Sigmoid colon (tissue), 7 donors: Measurements from ENCODE around the gene FNDC1. TPM values are rescaled to one million over a fixed set of nuclear protein-coding genes. Genes with fewer than 3 reads are reported as not detected.
A peak's percentile ranks its signal among the peaks of the same experiment; 100 is the strongest.

Source experiments
- DNase-seq: peaks from one replicate; pipeline ENCODE4 v3.0.0-alpha.2; 2019
- H3K27ac ChIP-seq, 4 donors: fragments of 200-600 bp; sonication (generic); one replicate each; pipeline ENCODE4 v1.5.1; 2016 to 2019; ENCODE audit warnings: mild to moderate bottlenecking in 1 of 4
- H3K27me3 ChIP-seq, 3 donors: fragments of 200-600 bp; sonication (generic); one replicate each; pipeline ENCODE4 v1.5.1; 2019; ENCODE audit warnings: mild to moderate bottlenecking in 1 of 3
- H3K36me3 ChIP-seq, 4 donors: fragments of 200-600 bp; sonication (generic); one replicate each; pipeline ENCODE4 v1.5.1; 2016 to 2019
- H3K4me1 ChIP-seq, 4 donors: fragments of 200-600 bp; sonication (generic); one replicate each; pipeline ENCODE4 v1.5.1; 2017 to 2019
- H3K4me3 ChIP-seq, 4 donors: fragments of 200-600 bp; sonication (generic); one replicate each; pipeline ENCODE4 v1.5.1; 2017 to 2019; ENCODE audit warnings: mild to moderate bottlenecking in 2 of 4, moderate library complexity in 1 of 4
- H3K9me3 ChIP-seq, 4 donors: fragments of 200-600 bp in 3 of 4; sonication (generic) in 3 of 4; one replicate each; pipeline versions ENCODE4 v1.5.1 to v1.6.1; 2013 to 2019
- EP300 ChIP-seq, 4 donors: sonication (generic); formaldehyde crosslinking; IDR thresholded peaks; one replicate each; pipeline ENCODE4 v1.6.1; 2017; ENCODE audit warnings: antibody characterized with exemption in 4 of 4
- POLR2A ChIP-seq, 2 donors: fragments of 450-650 bp; IDR thresholded peaks; one replicate each; pipeline ENCODE4 v1.6.1; 2016; ENCODE audit warnings: antibody characterized with exemption in 2 of 2, mild to moderate bottlenecking in 2 of 2, moderate library complexity in 2 of 2
- POLR2AphosphoS5 ChIP-seq, 4 donors: sonication (generic); formaldehyde crosslinking; IDR thresholded peaks; one replicate each; pipeline ENCODE4 v1.6.1; 2017; ENCODE audit warnings: antibody characterized with exemption in 4 of 4
- WGBS, 2 donors: extraction: QIAGEN DNeasy Blood & Tissue Kit; methylation state at CpG; one replicate each; pipeline ENCODE4 v1.1.7; 2013; 5-methylcytosine and 5-hydroxymethylcytosine counted together
- intact Hi-C: fragments of 100-400 bp; cut with DNase I; formaldehyde crosslinking; loops from one replicate; pipeline ENCODE4 v1.15.1; 2023
- polyA plus RNA-seq, 3 donors: library from polyadenylated mRNA; stranded (reverse); fragments of 200-250 nt; gene quantifications; one replicate each; pipeline ENCODE4 v1.2.3, GENCODE V29; 2013
- total RNA-seq, 4 donors: library from RNA; depleted of rRNA; stranded (reverse); fragments of >200 nt; gene quantifications; one replicate each; pipeline ENCODE4 v1.1.0, GENCODE V29; 2016
- TF ChIP-seq, protein P1 (sequence below), 4 experiments: fragments of 450-650 bp in 3 of 4; fragments of 200-600 bp in 1 of 4; IDR thresholded peaks; one replicate each; pipeline ENCODE4 v1.5.1; 2016 to 2019; ENCODE audit warnings: antibody characterized with exemption in 4 of 4, mild to moderate bottlenecking in 3 of 4, moderate library complexity in 2 of 4
- donor health status: healthy with polysubstance abuse.
- donor health status: Bipolar disorder and iron deficiency.
- donor health status: healthy.

FNDC1 gene
- total and polyA plus RNA-seq, 7 donors = 0.89 to 19.8 (median 16.8) TPM; not detected in 2

DNA sequence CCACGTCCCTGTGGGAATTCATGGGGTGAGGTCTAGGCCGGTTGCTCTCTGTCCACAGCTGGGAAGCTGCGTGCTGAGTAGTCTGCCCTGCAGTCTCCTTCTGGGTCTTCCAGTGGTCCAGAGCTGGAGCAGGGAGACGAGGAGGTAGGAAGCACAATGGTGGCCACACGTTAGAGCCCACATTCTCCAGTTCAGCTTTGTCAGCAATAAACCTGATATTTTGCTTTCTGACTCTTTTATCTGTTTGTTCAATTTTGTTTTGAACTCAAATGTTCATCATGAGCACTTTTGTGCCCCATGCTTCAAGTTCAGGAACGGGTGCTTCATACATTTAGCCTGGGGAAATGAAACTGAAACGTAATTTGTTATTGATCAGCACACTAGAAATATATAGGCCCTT, 21.3 kb downstream of the FNDC1 start:
- peaks cover 0 to 24% (median 2%) of the 10 kb centered on the region in 4 donors for H3K4me1 ChIP-seq
- peaks cover 0 to 3% (median 2%) of the 10 kb centered on the region in 4 donors for H3K9me3 ChIP-seq
- DNase-seq = no peak
- no peaks in the 10 kb centered on the region for H3K36me3 ChIP-seq
- no peak overlapping the region for H3K4me3 ChIP-seq
- no peak overlapping the region for H3K27ac ChIP-seq
- intact Hi-C loops = no loop called here
- H3K27me3 ChIP-seq = no peaks in the 10 kb centered on the region
- 78 to 88% methylated on average over 7 of the region's 7 CpGs for WGBS, 2 donors
- TF ChIP-seq, protein P1, sequence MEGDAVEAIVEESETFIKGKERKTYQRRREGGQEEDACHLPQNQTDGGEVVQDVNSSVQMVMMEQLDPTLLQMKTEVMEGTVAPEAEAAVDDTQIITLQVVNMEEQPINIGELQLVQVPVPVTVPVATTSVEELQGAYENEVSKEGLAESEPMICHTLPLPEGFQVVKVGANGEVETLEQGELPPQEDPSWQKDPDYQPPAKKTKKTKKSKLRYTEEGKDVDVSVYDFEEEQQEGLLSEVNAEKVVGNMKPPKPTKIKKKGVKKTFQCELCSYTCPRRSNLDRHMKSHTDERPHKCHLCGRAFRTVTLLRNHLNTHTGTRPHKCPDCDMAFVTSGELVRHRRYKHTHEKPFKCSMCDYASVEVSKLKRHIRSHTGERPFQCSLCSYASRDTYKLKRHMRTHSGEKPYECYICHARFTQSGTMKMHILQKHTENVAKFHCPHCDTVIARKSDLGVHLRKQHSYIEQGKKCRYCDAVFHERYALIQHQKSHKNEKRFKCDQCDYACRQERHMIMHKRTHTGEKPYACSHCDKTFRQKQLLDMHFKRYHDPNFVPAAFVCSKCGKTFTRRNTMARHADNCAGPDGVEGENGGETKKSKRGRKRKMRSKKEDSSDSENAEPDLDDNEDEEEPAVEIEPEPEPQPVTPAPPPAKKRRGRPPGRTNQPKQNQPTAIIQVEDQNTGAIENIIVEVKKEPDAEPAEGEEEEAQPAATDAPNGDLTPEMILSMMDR (IDR thresholded peaks at IDR 0.05) = no peak
- TF ChIP-seq POLR2AphosphoS5 (IDR thresholded peaks at IDR 0.05) = no peak
- no peak for TF ChIP-seq POLR2A (IDR thresholded peaks at IDR 0.05)
- TF ChIP-seq EP300 (IDR thresholded peaks at IDR 0.05) = no peak

DNA sequence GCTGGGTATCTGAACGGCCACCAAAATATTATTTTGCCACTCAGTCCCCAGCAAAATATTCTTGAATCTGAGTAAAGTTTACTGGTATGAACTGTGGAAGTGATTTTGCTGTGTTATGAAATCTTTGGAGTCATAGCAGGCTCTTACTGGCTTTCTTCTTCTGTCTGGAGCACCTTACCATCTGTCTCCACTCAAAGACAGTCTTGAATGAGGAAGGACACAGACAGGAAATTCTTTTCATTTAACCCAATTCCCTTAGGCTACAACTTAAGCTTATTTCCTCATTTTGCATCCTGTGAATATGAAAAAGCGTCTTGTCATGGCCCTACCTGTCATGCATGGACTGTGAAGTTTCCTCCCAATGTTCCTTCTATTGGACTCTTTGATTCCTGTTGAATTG, 24.7 kb downstream of the FNDC1 start:
- no peaks in the 10 kb centered on the region for H3K9me3 ChIP-seq
- H3K27me3 ChIP-seq = no peaks in the 10 kb centered on the region
- no peak for DNase-seq
- peaks cover 0 to 31% (median 2%) of the 10 kb centered on the region in 4 donors for H3K4me1 ChIP-seq
- no peak overlapping the region for H3K4me3 ChIP-seq
- TF ChIP-seq EP300 (IDR thresholded peaks at IDR 0.05) = no peak
- TF ChIP-seq, protein P1 (IDR thresholded peaks at IDR 0.05) = no peak
- TF ChIP-seq POLR2A (IDR thresholded peaks at IDR 0.05) = no peak
- TF ChIP-seq POLR2AphosphoS5 (IDR thresholded peaks at IDR 0.05) = peak in 2 of 4 donors; percentile 30 to 32
- H3K27ac ChIP-seq = peak overlapping the region in 2 of 4 donors; percentile 13 to 29
- H3K36me3 ChIP-seq = no peaks in the 10 kb centered on the region
- WGBS, 2 donors = 58 to 74% methylated on average over 2 of the region's 2 CpGs
- intact Hi-C loops = no loop called here

DNA sequence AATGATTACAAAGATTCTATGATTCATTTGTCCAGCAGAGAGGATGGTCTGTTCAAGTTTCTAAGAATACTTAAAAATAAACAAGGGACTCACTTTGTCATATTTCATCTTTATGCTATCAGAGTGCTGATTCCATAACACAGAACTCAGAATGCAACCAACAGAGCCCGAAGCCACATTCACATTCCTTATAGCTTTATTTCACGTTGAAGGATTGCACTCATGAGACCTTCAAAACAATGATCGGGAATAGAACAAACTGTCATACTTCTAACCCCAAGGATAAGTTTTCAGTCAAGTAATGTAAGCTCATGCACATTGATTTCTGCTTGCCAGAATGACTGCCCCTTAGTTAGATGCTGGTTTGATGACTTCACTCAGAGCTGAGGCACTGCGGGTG, 25.2 kb downstream of the FNDC1 start:
- WGBS, 2 donors = 88 to 89% methylated on average over 4 of the region's 4 CpGs
- intact Hi-C loops = no loop called here

DNA sequence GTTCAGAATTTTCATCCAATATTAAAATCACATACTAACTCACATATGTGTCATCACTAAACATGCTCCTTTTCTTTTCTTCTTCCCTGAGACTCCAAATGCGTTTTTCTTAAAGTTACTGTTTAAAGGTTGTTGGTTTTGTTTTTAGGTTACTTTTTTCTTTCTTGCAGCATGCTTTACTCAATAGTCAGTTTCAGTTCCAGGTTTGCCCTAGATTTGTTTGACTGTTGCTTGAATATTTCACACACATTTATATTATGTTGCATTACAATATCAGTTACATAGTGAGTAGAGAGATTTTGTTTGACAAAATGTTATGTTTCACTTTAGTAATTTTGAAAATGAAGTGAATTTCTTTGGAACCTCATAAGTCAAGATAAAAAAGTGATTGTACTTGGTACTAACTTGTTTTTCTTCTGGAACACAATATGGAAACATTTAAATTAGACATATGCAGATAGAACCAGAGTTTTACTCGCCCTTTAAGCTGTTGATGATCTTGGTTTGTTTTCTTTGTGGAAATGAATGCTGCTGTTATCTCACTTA, 27.3 kb downstream of the FNDC1 start:
- Histone ChIP-seq H3K27me3 (no peaks in the 10 kb centered on the region), H3K4me1 (peaks cover 0 to 31% (median 2%) of the 10 kb centered on the region in 4 donors), H3K4me3 (no peak overlapping the region), H3K27ac (peak overlapping the region in 1 of 4 donors; percentile 5), H3K9me3 (no peaks in the 10 kb centered on the region), H3K36me3 (no peaks in the 10 kb centered on the region)
- TF ChIP-seq EP300 (IDR thresholded peaks at IDR 0.05) (no peak), POLR2AphosphoS5 (IDR thresholded peaks at IDR 0.05) (no peak), POLR2A (IDR thresholded peaks at IDR 0.05) (no peak)
- TF ChIP-seq, protein P1 (IDR thresholded peaks at IDR 0.05) = no peak
- no peak for DNase-seq
- 57 to 78% methylated on average over 2 of the region's 2 CpGs for WGBS, 2 donors
- intact Hi-C loops = no loop called here

More for the DNA sequence above, 25.2 kb downstream of the FNDC1 start:
- Histone ChIP-seq H3K9me3 (no peaks in the 10 kb centered on the region), H3K27me3 (no peaks in the 10 kb centered on the region), H3K4me3 (no peak overlapping the region), H3K36me3 (no peaks in the 10 kb centered on the region), H3K27ac (peak overlapping the region in 1 of 4 donors; percentile 5), H3K4me1 (peaks cover 0 to 31% (median 2%) of the 10 kb centered on the region in 4 donors)
- TF ChIP-seq, protein P1 (IDR thresholded peaks at IDR 0.05) = no peak
- TF ChIP-seq POLR2A (IDR thresholded peaks at IDR 0.05) (no peak), POLR2AphosphoS5 (IDR thresholded peaks at IDR 0.05) (no peak), EP300 (IDR thresholded peaks at IDR 0.05) (no peak)
- DNase-seq = no peak

DNA sequence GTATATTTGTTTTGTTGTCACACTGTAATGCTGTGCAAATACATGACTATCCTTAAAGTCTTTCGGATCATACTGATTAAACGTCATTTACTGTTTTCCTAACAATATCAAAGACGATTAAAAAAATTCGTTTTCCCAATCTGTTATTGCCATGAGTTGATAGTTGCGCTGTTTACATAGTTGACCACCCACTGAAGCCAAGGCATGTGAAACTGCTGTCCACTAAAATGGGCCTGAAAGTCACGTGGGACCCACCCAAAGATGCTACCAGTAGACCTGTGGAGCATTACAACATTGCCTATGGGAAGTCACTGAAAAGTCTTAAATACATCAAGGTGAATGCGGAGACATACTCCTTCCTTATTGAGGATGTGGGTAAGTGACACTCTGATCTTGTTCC, 28.1 kb downstream of the FNDC1 start:
- Histone ChIP-seq H3K4me3 (no peak overlapping the region), H3K27ac (no peak overlapping the region), H3K27me3 (no peaks in the 10 kb centered on the region), H3K36me3 (no peaks in the 10 kb centered on the region), H3K4me1 (peaks cover 0 to 31% (median 2%) of the 10 kb centered on the region in 4 donors), H3K9me3 (no peaks in the 10 kb centered on the region)
- 62 to 82% methylated on average over 7 of the region's 7 CpGs for WGBS, 2 donors
- TF ChIP-seq POLR2AphosphoS5 (IDR thresholded peaks at IDR 0.05) = no peak
- no peak for TF ChIP-seq POLR2A (IDR thresholded peaks at IDR 0.05)
- TF ChIP-seq EP300 (IDR thresholded peaks at IDR 0.05) = no peak
- TF ChIP-seq, protein P1 (IDR thresholded peaks at IDR 0.05) = no peak
- no peak for DNase-seq
- intact Hi-C loops = no loop called here
